Measurements from ENCODE around the gene MBD3L2. TPM values are rescaled to one million over a fixed set of nuclear protein-coding genes. Genes with fewer than 3 reads are reported as not detected.

The MBD3L2 gene
- total and polyA plus RNA-seq, 3 experiments from 2014 or later = not detected

Other genes with a start within 250 kb of the MBD3L2 start
- under 1 TPM; 0.53 to 0.59 TPM for gene ADGRE1, start 161.7 kb upstream of the MBD3L2 start, total RNA-seq
- 0.36 TPM for gene ADGRE1, start 161.7 kb upstream of the MBD3L2 start, polyA plus RNA-seq
- not detected for gene MBD3L2B, start 27.9 kb upstream of the MBD3L2 start, total RNA-seq
- gene MBD3L2B, start 27.9 kb upstream of the MBD3L2 start, polyA plus RNA-seq = not detected
- gene MBD3L5, start 18.7 kb upstream of the MBD3L2 start, total RNA-seq = not detected
- gene MBD3L5, start 18.7 kb upstream of the MBD3L2 start, polyA plus RNA-seq = not detected
- not detected for gene MBD3L4, start 9.1 kb upstream of the MBD3L2 start, total RNA-seq
- gene MBD3L4, start 9.1 kb upstream of the MBD3L2 start, polyA plus RNA-seq = not detected
- not detected for gene MBD3L3, start 9.4 kb downstream of the MBD3L2 start, total RNA-seq
- not detected for gene MBD3L3, start 9.4 kb downstream of the MBD3L2 start, polyA plus RNA-seq
- gene ZNF557, start 20.4 kb downstream of the MBD3L2 start, total RNA-seq = 10 to 100 TPM; 12.0 to 12.7 TPM
- gene ZNF557, start 20.4 kb downstream of the MBD3L2 start, polyA plus RNA-seq = 10.2 TPM
- 1 to 10 TPM; 1.2 TPM for gene INSR, start 245.1 kb downstream of the MBD3L2 start, total RNA-seq
- gene INSR, start 245.1 kb downstream of the MBD3L2 start, polyA plus RNA-seq = not detected

Measured in CD8-positive, alpha-beta memory T cell (primary cell).